Measurements from ENCODE around the gene LSM14A.
"Not testable (repeated sequence)": the region's sequence is repeated elsewhere in the genome, so short reads cannot be mapped to it uniquely, and the experiment has no call there.

Gene LSM14A

GRCh38 chr19:34171877-34172660 is at the start of gene LSM14A:
TSS of gene LSM14A (plus strand) at chr19:34172504. CDS start at chr19:34172643, 139 bp downstream.
- peak; percentile 48 to 67 for DNase-seq

- DNase-seq = no peak
Observed at GRCh38 chr19:34124828-34125227, 47.5 kb upstream of the LSM14A start.

- no peak for DNase-seq
Observed at GRCh38 chr19:34126966-34127365, 45.3 kb upstream of the LSM14A start.

GRCh38 chr19:34127684-34128189 is 44.6 kb upstream of the LSM14A start:
- no peak for DNase-seq

GRCh38 chr19:34128558-34129250 is 43.6 kb upstream of the LSM14A start:
- no peak for DNase-seq

- DNase-seq = no peak
Observed at GRCh38 chr19:34131100-34131499, 41.2 kb upstream of the LSM14A start.

- not testable (repeated sequence) for DNase-seq
Observed at GRCh38 chr19:34132145-34132544, 40.2 kb upstream of the LSM14A start.

GRCh38 chr19:34132706-34133105 is 39.6 kb upstream of the LSM14A start:
- DNase-seq = not testable (repeated sequence)

GRCh38 chr19:34134190-34135053 is 37.9 kb upstream of the LSM14A start:
- peak; percentile 70 to 78 for DNase-seq

- no peak for DNase-seq
Observed at GRCh38 chr19:34135054-34135800, 37.1 kb upstream of the LSM14A start.

GRCh38 chr19:34135821-34136611 is 36.3 kb upstream of the LSM14A start:
- DNase-seq = no peak

- no peak for DNase-seq
Observed at GRCh38 chr19:34141025-34141424, 31.3 kb upstream of the LSM14A start.

GRCh38 chr19:34142440-34142839 is 29.9 kb upstream of the LSM14A start:
- DNase-seq = no peak

- peak; percentile 35 to 37 for DNase-seq
Observed at GRCh38 chr19:34145741-34146202, 26.5 kb upstream of the LSM14A start.

GRCh38 chr19:34148658-34149185 is 23.6 kb upstream of the LSM14A start:
- DNase-seq = no peak

- no peak for DNase-seq
Observed at GRCh38 chr19:34149873-34150272, 22.4 kb upstream of the LSM14A start.

GRCh38 chr19:34150558-34150957 is 21.7 kb upstream of the LSM14A start:
- no peak for DNase-seq

- DNase-seq = no peak
Observed at GRCh38 chr19:34151439-34151838, 20.9 kb upstream of the LSM14A start.

GRCh38 chr19:34154401-34154800 is 17.9 kb upstream of the LSM14A start:
- DNase-seq = no peak

- no peak for DNase-seq
Observed at GRCh38 chr19:34155686-34156085, 16.6 kb upstream of the LSM14A start.

GRCh38 chr19:34158966-34159365 is 13.3 kb upstream of the LSM14A start:
- DNase-seq = not testable (repeated sequence)
